ENCODE results near the gene TFDP3.

Gene TFDP3

GRCh38 chrX:133218329-133218728 lies at the start of gene TFDP3:
TFDP3 (minus strand) TSS chrX:133218354; CDS start chrX:133218259, 95 bp downstream.
- no peak for DNase-seq

GRCh38 chrX:133267621-133268020 lies 49.5 kb upstream of the TFDP3 start:
- DNase-seq: no peak

- DNase-seq: no peak
Observed at GRCh38 chrX:133265331-133265730, 47.2 kb upstream of the TFDP3 start.

- DNase-seq: no peak
Observed at GRCh38 chrX:133258481-133258880, 40.3 kb upstream of the TFDP3 start.

- DNase-seq: no peak
Observed at GRCh38 chrX:133254666-133255065, 36.5 kb upstream of the TFDP3 start.

GRCh38 chrX:133251204-133251603 lies 33.0 kb upstream of the TFDP3 start:
- no peak for DNase-seq

GRCh38 chrX:133250184-133251100 lies 32.3 kb upstream of the TFDP3 start:
- no peak for DNase-seq

- DNase-seq: no peak
Observed at GRCh38 chrX:133249266-133250058, 31.3 kb upstream of the TFDP3 start.

GRCh38 chrX:133248177-133248576 lies 30.0 kb upstream of the TFDP3 start:
- DNase-seq: no peak

GRCh38 chrX:133246921-133247320 lies 28.8 kb upstream of the TFDP3 start:
- DNase-seq: no peak

- no peak for DNase-seq
Observed at GRCh38 chrX:133235830-133236229, 17.7 kb upstream of the TFDP3 start.

- DNase-seq: no peak
Observed at GRCh38 chrX:133232331-133232730, 14.2 kb upstream of the TFDP3 start.

GRCh38 chrX:133229361-133229760 lies 11.2 kb upstream of the TFDP3 start:
- peak in 3 of 56 donors; percentile 1 to 2 (median 1) for DNase-seq

GRCh38 chrX:133215747-133216146 lies 2.4 kb downstream of the TFDP3 start:
- DNase-seq: peak in 3 of 56 donors; percentile 0

GRCh38 chrX:133215017-133215416 lies 3.1 kb downstream of the TFDP3 start:
- no peak for DNase-seq

GRCh38 chrX:133214301-133214700 lies 3.9 kb downstream of the TFDP3 start:
- DNase-seq: no peak

- no peak for DNase-seq
Observed at GRCh38 chrX:133213117-133213516, 5.0 kb downstream of the TFDP3 start.

GRCh38 chrX:133207751-133208150 lies 10.4 kb downstream of the TFDP3 start:
- no peak for DNase-seq

GRCh38 chrX:133191739-133192039 lies 26.5 kb downstream of the TFDP3 start:
- DNase-seq: no peak

- DNase-seq: no peak
Observed at GRCh38 chrX:133190877-133191738, 27.0 kb downstream of the TFDP3 start.

- no peak for DNase-seq
Observed at GRCh38 chrX:133189195-133189594, 29.0 kb downstream of the TFDP3 start.

GRCh38 chrX:133188631-133189030 lies 29.5 kb downstream of the TFDP3 start:
- no peak for DNase-seq

Data from amygdala (tissue), 56 donors.